Adipocyte (in vitro differentiated cells): Measurements from ENCODE around the gene LDLRAD2.

ENCODE experiments used
- DNase-seq: peaks from one replicate; pipeline ENCODE4 v3.0.0-alpha.2; 2015; ENCODE audit warnings: low read depth
- H3K27me3 ChIP-seq: replicated peaks from 2 replicates; pipeline ENCODE4 v1.7.0; 2013; ENCODE audit warnings: mild to moderate bottlenecking, low read length, moderate library complexity; ENCODE audit not compliant: control insufficient read depth, insufficient read depth
- H3K36me3 ChIP-seq: 2 replicates; pipeline ENCODE4 v1.7.0; 2013; ENCODE audit warnings: low read length, mild to moderate bottlenecking, moderate library complexity; ENCODE audit not compliant: control insufficient read depth, insufficient read depth, severe bottlenecking
- H3K4me1 ChIP-seq: 2 replicates; pipeline ENCODE4 v1.7.0; 2013; ENCODE audit warnings: mild to moderate bottlenecking, low read length, moderate library complexity; ENCODE audit not compliant: control insufficient read depth, insufficient read depth
- H3K4me3 ChIP-seq: 2 replicates; pipeline ENCODE4 v1.7.0; 2013; ENCODE audit warnings: mild to moderate bottlenecking, low read length, moderate library complexity
- H3K9ac ChIP-seq: 2 replicates; pipeline ENCODE4 v1.7.0; 2013; ENCODE audit warnings: mild to moderate bottlenecking, low read length, moderate library complexity
- H3K9me3 ChIP-seq: 2 replicates; pipeline ENCODE4 v1.7.0; 2013; ENCODE audit warnings: mild to moderate bottlenecking, low read length, moderate library complexity; ENCODE audit not compliant: control insufficient read depth

LDLRAD2 gene

DNA sequence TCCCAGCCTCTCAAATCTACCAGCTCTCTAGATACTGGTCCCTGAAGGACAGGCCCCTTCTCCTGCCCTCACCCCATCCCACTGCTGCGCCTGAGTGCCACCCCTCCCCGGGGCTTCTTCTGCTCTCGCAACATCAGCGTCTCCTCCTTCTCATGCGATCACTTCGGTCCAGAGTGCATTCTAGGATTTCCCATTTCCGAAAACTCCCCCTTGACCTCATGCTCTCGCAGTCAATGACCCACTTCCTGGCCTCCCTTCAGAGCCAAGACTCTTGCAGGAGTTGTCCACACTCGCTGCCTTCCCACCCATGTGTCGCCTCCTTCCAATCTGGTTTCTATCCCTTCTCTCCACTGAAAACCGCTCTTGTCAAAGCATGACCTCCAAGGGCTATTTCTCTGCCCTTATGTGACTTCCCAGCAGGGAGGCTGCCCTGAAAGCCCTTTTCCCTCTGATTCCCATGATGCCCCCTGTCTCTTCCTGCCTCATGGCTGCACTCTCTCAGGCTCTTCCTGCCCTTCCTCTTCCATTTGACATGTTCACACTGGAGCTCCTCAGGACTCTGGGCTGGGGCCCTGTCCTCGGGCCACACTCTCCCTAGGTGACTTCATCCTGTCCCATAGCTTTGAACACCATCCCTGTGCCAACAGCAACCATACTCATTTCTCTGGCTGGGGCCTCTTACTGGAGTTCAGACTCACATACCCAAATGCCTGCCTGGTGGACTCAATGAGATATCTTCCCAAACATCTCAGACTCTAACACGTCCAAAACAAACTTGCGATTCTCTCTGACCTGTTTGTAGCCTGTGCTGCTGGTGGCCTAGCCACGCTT is 46.0 kb downstream of the LDLRAD2 start:
- peaks cover 89% of the 10 kb centered on the region for H3K36me3 ChIP-seq
- H3K4me1 ChIP-seq = peaks cover 17% of the 10 kb centered on the region

DNA sequence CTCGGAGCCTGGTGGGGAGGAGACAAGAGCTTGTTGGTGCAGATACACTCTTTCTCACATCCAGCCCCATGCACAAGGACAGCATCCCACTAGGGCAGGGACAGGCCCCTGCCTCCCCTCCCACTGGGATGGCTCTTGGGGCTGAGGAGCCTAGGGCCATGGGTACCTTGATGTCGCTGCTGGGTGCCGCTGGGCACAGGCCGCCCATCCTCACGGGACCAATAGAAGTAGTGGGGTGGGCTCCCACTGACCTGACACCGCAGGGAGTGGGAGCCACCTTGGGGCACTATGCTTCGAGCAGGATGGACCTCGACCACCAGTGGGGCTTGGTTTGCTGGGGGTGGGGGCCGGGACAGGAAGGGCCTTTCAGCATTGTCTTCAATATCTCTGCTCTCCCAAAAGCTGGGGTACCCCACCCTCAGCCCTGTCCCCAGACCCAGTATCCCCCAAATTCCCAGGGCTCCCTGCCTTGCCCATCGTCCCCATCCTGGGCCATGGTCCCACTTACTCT is 47.7 kb downstream of the LDLRAD2 start:
- no peaks in the 10 kb centered on the region for H3K27me3 ChIP-seq
- H3K9ac ChIP-seq = no peak overlapping the region
- H3K4me3 ChIP-seq = no peak overlapping the region
- H3K36me3 ChIP-seq = peaks cover 91% of the 10 kb centered on the region
- peaks cover 17% of the 10 kb centered on the region for H3K4me1 ChIP-seq
- H3K9me3 ChIP-seq = no peaks in the 10 kb centered on the region
- no peak for DNase-seq

More for the DNA sequence above, 46.0 kb downstream of the LDLRAD2 start:
- Histone ChIP-seq H3K4me3 (no peak overlapping the region), H3K9me3 (no peaks in the 10 kb centered on the region), H3K9ac (peak overlapping the region; percentile 8), H3K27me3 (no peaks in the 10 kb centered on the region)
- no peak for DNase-seq

DNA sequence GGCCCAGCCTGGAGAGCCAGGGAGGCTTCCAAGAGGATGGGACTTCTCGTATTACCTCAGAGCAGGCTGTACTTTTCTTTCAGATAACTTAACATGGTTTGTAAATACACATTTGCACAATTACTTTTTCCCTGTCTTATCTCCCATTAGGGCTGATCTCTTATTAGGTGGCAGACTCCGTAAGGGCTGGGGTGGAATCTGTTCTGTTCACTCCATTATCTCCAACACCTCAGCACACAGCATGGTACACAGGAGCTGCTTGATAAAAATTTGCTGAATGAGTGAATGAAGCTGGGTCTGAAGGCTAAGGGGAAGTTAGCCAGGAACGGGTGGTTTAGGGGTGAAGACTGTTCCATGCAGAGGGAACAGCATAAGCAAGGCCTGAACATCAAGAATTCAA is 48.9 kb downstream of the LDLRAD2 start:
- H3K9me3 ChIP-seq = no peaks in the 10 kb centered on the region
- DNase-seq = no peak
- H3K9ac ChIP-seq = no peak overlapping the region
- H3K27me3 ChIP-seq = no peaks in the 10 kb centered on the region
- peaks cover 17% of the 10 kb centered on the region for H3K4me1 ChIP-seq
- H3K36me3 ChIP-seq = peaks cover 91% of the 10 kb centered on the region
- H3K4me3 ChIP-seq = no peak overlapping the region

DNA sequence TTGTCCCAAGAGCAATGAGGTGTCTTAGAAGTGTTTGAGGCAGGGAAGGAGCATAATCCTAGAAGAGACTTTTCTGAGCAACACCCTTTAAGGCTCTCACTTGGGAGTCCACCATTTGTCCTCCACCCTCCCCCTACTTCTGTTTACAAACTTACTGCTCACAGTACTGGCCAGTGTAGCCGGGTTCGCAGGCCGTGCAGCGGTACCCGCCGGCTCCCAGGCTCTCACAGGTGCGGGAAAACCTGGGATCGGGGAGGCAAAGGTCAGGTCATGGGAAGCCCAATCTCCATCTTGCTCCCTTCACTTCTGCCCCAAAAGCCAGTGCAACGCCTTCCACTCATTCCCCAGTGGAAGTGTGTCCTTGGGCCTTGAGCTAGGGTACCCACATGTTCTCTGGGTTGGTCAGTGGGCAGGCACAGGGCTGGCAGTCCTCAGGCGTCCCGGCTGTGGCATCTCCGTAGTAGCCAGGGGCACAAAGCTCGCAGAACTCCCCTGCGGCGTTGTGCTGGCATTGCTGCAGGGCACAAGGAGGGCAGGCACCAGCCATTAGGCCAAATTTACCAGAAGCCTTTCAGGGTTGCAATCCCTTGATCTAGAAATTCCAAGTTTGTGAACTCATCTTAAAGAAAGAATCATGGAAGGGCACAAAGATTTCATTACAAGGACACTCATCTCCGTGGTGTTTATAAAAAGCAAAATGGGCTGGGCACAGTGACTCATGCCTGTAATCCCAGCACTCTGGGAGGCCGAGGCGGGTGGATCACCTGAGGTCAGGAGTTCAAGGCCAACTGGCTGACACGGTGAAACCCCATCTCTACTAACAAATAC is 49.8 kb downstream of the LDLRAD2 start:
- peak overlapping the region; percentile 21 for H3K9ac ChIP-seq
- peaks cover 91% of the 10 kb centered on the region for H3K36me3 ChIP-seq
- DNase-seq = peak; percentile 72

DNA sequence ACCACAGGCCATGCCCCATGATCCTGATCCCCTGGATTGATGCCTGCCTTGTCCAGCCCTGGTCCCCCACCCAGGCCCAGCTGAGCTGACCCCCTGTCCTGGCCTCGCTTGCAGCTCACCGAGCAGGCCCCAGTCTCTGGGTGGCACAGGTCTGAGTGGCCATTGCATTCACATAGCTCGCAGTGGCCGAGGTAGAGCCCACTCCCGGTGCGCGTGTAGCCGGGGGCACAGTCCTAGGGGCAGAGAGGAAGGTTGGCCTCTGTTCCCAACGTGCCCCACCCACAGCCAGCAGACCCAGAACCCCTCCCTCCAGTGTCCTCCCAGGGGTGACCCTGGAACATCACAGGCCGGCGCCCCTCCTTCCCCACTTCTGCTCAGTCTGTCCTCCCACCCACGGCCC is 51.9 kb downstream of the LDLRAD2 start:
- Histone ChIP-seq H3K27me3 (no peaks in the 10 kb centered on the region), H3K4me1 (peaks cover 4% of the 10 kb centered on the region), H3K9me3 (no peaks in the 10 kb centered on the region), H3K4me3 (no peak overlapping the region), H3K9ac (no peak overlapping the region), H3K36me3 (peaks cover 86% of the 10 kb centered on the region)
- DNase-seq = no peak

More for the DNA sequence above, 49.8 kb downstream of the LDLRAD2 start:
- peaks cover 17% of the 10 kb centered on the region for H3K4me1 ChIP-seq
- H3K27me3 ChIP-seq = no peaks in the 10 kb centered on the region
- H3K9me3 ChIP-seq = no peaks in the 10 kb centered on the region
- no peak overlapping the region for H3K4me3 ChIP-seq

DNA sequence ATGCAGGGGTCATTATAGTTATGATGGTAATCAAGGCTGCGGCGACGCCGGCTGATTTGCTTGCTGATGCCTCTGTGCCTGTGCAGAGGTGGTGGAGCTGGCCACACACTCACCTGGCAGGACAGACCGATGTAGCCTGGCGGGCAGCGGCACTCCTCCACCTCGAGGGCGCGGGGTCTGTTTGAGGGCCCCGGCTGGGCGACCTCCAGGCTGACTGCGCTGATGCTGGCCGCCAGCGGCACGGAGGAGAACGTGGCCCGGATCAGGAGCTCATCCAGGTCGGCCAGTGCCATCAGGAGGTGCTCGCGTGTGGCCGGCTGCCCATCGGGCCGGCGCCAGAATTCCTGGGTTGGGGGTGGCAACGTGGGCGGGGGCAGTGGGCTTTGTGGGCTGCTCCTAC is 52.7 kb downstream of the LDLRAD2 start:
- Histone ChIP-seq H3K9ac (no peak overlapping the region), H3K27me3 (no peaks in the 10 kb centered on the region), H3K36me3 (peaks cover 85% of the 10 kb centered on the region), H3K9me3 (no peaks in the 10 kb centered on the region), H3K4me1 (peaks cover 12% of the 10 kb centered on the region), H3K4me3 (no peak overlapping the region)
- DNase-seq = no peak

DNA sequence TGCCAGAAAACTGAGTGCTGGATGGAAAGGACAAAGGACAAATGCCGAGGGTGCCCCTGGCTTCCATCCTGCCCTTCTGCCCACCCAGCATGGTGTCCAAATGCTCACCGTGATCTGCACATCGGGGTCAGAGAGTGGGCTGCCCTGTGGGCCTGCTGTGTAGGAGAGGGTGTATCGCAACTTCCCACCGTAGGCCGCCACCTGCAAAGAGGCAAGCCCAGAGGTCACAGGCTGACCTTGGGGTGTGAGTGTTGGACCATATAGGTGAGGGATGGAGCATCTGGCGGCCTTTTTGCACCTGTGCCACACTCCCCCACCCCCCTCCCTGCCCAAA is 53.5 kb downstream of the LDLRAD2 start:
- no peak overlapping the region for H3K9ac ChIP-seq
- no peak overlapping the region for H3K4me3 ChIP-seq
- no peaks in the 10 kb centered on the region for H3K27me3 ChIP-seq
- H3K36me3 ChIP-seq = peaks cover 83% of the 10 kb centered on the region
- H3K9me3 ChIP-seq = no peaks in the 10 kb centered on the region
- H3K4me1 ChIP-seq = peaks cover 20% of the 10 kb centered on the region
- DNase-seq = no peak

DNA sequence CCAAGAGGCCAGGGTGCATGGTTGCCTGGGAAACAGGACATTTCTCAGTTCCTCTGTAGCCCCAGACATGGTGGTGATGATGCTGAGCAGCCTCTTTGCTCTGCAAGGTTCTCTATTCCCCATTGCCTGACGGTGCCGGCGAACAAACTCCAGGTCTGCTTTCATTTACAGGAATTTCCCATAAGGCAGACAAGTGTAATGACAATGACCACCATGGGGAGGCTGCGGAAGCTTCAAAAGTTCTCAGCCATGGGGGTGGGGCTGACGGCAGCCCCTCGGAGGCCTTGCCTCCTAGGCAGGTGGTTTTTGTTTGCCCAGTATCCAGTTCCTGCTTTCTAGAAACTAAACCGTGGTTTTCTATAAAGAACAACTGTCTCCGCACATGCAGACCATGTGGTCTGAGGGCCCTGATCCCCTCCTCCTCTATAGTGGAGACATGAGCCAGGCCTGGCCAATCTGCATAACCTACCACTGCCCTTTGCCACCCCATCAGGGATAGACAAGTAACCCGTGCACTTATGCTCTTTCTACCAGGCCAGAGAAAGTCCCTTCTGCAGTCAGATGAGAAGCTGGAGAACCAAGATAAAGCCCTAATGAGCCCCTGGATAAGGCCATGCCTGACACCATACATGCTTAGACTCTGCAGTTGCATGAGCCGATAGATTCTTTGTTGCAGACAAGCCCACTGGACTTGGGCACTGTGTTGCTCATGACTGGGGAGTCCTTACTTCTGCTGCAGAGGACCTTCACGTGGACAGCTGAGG is 54.1 kb downstream of the LDLRAD2 start:
- no peak overlapping the region for H3K9ac ChIP-seq
- H3K9me3 ChIP-seq = no peaks in the 10 kb centered on the region
- peaks cover 23% of the 10 kb centered on the region for H3K4me1 ChIP-seq
- peaks cover 82% of the 10 kb centered on the region for H3K36me3 ChIP-seq
- no peak for DNase-seq
- no peaks in the 10 kb centered on the region for H3K27me3 ChIP-seq
- H3K4me3 ChIP-seq = no peak overlapping the region

DNA sequence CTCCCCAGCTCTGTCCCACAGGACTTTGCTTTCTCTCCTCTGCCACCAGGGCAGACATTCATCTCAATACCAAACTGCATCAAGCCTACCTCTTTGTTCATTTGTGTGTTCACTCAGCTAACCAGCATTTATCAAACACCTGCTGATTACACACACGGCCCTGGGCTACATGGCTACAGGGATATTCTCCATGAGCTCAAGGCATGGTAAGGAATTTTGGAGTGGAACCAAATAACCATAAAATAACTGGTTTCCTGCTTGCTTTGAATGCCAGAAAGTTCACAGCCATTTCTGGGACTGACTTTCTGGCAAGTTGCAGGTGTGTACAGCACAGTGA is 54.6 kb downstream of the LDLRAD2 start:
- H3K9me3 ChIP-seq = no peaks in the 10 kb centered on the region
- peaks cover 22% of the 10 kb centered on the region for H3K4me1 ChIP-seq
- H3K27me3 ChIP-seq = no peaks in the 10 kb centered on the region
- H3K36me3 ChIP-seq = peaks cover 82% of the 10 kb centered on the region
- H3K4me3 ChIP-seq = no peak overlapping the region
- no peak overlapping the region for H3K9ac ChIP-seq
- DNase-seq = no peak

GRCh38 chr1:21867451-21867996 is 55.5 kb downstream of the LDLRAD2 start:
- H3K36me3 ChIP-seq = peaks cover 86% of the 10 kb centered on the region
- no peak for DNase-seq
- H3K9me3 ChIP-seq = no peaks in the 10 kb centered on the region
- H3K27me3 ChIP-seq = no peaks in the 10 kb centered on the region
- no peak overlapping the region for H3K9ac ChIP-seq
- peaks cover 18% of the 10 kb centered on the region for H3K4me1 ChIP-seq
- H3K4me3 ChIP-seq = no peak overlapping the region

- Histone ChIP-seq H3K36me3 (peaks cover 92% of the 10 kb centered on the region), H3K9me3 (no peaks in the 10 kb centered on the region), H3K27me3 (no peaks in the 10 kb centered on the region), H3K4me1 (peaks cover 18% of the 10 kb centered on the region), H3K4me3 (no peak overlapping the region), H3K9ac (no peak overlapping the region)
- DNase-seq = no peak
Measured at GRCh38 chr1:21868482-21868881, 56.4 kb downstream of the LDLRAD2 start.
